ENCODE results near the gene ATP6V1F.
A peak's percentile ranks its signal among the peaks of the same experiment; 100 is the strongest.

Gene ATP6V1F

DNA sequence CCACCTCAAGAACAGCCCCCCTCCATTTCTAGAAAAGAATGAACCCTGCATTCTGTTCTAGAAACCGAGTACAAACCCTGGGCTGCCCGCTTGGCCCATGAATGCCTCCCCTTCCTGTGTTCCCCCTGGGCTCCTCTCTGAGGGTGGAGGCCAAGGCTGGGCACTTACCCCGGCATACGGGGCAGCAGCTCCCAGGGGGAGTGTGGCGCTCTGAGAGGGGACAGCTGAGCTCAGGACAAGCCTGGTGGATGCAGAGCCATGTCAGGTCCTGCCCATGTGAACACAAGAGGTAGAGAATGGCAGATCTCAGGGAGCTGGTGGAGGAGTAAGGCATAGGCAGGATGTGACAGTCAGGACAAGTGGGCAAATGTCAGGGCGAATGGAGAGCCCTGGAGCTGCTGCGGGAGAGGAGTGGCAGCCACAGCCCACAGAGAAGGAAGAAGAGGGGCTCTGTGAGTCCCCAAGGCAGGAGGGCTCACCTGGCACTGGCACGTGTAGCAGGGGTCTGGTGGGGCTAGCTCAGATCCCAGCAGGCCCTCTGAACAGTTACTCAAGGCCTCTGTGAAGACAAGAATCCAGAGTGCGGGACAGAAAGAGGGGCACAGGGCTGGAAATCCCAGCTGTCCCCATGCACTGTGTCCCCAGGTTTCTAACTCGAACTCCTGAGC is 18.9 kb downstream of the ATP6V1F start:
- H3K36me3 ChIP-seq, result no peaks in the 10 kb centered on the region
- DNase-seq, result peak; percentile 5
- H3K4me3 ChIP-seq (ENCODE audit: low read depth, low read length), result no peak overlapping the region
- H3K9me3 ChIP-seq, result no peaks in the 10 kb centered on the region
- TF ChIP-seq, protein P1, sequence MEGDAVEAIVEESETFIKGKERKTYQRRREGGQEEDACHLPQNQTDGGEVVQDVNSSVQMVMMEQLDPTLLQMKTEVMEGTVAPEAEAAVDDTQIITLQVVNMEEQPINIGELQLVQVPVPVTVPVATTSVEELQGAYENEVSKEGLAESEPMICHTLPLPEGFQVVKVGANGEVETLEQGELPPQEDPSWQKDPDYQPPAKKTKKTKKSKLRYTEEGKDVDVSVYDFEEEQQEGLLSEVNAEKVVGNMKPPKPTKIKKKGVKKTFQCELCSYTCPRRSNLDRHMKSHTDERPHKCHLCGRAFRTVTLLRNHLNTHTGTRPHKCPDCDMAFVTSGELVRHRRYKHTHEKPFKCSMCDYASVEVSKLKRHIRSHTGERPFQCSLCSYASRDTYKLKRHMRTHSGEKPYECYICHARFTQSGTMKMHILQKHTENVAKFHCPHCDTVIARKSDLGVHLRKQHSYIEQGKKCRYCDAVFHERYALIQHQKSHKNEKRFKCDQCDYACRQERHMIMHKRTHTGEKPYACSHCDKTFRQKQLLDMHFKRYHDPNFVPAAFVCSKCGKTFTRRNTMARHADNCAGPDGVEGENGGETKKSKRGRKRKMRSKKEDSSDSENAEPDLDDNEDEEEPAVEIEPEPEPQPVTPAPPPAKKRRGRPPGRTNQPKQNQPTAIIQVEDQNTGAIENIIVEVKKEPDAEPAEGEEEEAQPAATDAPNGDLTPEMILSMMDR (IDR thresholded peaks at IDR 0.05; ENCODE audit: low read depth, low read length), result no peak
- no peaks in the 10 kb centered on the region for H3K27me3 ChIP-seq
- H3K4me1 ChIP-seq, result 0 out of 2 replicates have a peak, but pooled peaks cover 5% of the 10 kb centered on the region

DNA sequence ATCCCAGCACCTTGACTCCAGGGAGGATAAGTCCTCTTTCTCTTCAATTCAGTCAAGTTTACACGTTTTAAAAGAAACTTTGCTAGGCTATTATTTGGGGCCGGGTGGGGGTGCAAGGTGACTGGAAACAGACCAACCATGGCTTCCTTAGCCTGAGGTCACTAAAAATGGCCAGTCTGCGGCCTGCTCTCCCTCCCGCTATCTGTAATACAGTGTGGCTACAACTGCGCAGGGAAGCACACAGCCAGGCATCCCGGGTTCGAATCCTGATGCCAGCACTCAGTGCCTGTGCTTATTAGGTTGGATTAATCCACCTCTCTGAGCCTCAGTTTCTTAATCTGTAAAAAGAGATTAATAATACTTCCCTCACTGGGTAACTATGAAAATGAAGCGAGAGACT is 19.5 kb downstream of the ATP6V1F start:
- H3K4me1 ChIP-seq, result 0 out of 2 replicates have a peak, but pooled peaks cover 5% of the 10 kb centered on the region
- no peaks in the 10 kb centered on the region for H3K36me3 ChIP-seq
- TF ChIP-seq, protein P1 (IDR thresholded peaks at IDR 0.05; ENCODE audit: low read depth, low read length), result no peak
- H3K9me3 ChIP-seq, result no peaks in the 10 kb centered on the region
- no peak for DNase-seq
- H3K4me3 ChIP-seq (ENCODE audit: low read depth, low read length), result no peak overlapping the region
- H3K27me3 ChIP-seq, result no peaks in the 10 kb centered on the region

DNA sequence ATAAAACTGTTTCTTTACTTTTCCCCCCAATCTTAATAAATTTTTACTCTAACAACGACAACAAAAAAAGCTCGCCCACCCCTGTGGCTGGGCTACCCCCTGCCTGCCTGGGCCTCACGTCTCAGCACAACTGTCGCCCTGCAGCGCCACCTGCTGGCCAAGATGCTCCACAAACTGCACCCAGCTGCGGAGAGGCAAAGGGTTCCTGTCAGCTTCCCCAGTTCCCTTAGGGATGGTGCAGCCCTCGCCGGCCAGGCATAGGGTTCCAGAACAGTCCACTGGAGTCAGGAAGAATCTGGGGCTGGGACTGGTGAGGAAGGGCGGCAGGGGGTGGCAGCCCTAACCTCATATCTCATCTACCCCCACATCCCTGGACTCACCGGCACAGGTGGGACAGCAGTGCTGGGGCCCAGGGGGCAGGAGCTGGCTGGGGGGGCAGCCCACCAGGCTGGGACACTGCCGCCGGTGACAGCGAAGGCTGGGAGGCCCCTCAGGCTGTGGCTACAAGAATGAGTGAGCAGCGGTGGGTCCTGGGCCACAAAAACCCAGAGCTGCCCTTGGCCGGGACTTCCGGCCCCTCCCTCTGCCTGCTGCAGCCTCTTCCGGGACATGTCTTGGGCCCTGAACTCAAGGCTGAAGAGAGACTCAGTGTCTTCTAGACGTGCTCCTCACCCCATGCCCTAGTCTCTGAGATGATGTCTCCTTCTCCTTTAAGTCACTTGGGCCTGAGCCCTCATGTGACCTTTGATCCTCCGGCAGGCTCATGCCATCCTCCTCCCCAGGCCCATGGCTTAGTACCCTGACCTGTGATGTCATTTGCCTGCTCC is 21.2 kb downstream of the ATP6V1F start:
- no peaks in the 10 kb centered on the region for H3K9me3 ChIP-seq
- no peaks in the 10 kb centered on the region for H3K27me3 ChIP-seq
- TF ChIP-seq, protein P1 (IDR thresholded peaks at IDR 0.05; ENCODE audit: low read depth, low read length), result peak; percentile 95
- H3K4me1 ChIP-seq, result 0 out of 2 replicates have a peak, but pooled peaks cover 5% of the 10 kb centered on the region
- no peak overlapping the region for H3K4me3 ChIP-seq (ENCODE audit: low read depth, low read length)
- peak; percentile 89 for DNase-seq
- H3K36me3 ChIP-seq, result no peaks in the 10 kb centered on the region

DNA sequence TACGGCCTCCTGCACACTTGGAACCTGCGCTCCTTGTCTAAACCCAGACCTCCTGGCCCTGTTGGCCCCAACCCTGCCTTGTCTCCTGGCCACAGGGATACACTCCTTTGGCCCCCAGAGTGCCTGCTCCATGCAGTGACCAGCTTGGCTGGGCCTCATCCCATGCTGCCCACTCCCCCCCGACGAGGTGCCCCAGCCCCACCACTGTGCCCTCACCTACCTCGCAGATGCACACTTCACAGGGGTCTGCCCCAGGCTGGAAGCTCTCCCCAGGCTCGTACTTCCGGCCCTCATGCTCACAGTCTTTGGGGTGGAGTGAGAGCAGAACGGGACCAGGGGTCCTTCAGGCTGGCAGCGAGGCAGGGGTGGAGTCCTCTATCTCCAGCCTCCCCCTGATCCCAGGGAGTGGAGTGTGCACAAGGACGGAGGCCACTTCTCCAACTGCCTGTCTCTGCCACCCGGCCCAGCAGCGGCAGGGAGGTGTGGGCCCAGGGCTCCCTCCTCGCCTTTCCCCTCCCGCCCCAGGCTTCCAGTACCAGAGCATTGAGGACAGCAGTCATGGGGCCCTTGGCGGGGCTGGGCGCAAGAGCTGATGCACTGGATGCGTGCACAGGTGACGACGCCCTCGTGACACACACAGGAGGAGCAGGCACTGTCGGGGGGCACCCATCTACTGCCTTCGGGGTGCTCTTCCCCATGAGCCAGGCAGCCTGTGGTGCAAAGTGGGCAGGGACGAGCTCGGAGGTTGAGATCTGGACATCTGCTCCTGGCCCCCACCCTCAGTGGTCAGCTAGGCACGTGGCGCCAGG is 22.1 kb downstream of the ATP6V1F start:
- Histone ChIP-seq H3K4me1 (0 out of 2 replicates have a peak, but pooled peaks cover 4% of the 10 kb centered on the region), H3K9me3 (no peaks in the 10 kb centered on the region), H3K27me3 (no peaks in the 10 kb centered on the region), H3K4me3 (ENCODE audit: low read depth, low read length) (no peak overlapping the region), H3K36me3 (no peaks in the 10 kb centered on the region)
- TF ChIP-seq, protein P1 (IDR thresholded peaks at IDR 0.05; ENCODE audit: low read depth, low read length), result no peak
- DNase-seq, result peak; percentile 17

DNA sequence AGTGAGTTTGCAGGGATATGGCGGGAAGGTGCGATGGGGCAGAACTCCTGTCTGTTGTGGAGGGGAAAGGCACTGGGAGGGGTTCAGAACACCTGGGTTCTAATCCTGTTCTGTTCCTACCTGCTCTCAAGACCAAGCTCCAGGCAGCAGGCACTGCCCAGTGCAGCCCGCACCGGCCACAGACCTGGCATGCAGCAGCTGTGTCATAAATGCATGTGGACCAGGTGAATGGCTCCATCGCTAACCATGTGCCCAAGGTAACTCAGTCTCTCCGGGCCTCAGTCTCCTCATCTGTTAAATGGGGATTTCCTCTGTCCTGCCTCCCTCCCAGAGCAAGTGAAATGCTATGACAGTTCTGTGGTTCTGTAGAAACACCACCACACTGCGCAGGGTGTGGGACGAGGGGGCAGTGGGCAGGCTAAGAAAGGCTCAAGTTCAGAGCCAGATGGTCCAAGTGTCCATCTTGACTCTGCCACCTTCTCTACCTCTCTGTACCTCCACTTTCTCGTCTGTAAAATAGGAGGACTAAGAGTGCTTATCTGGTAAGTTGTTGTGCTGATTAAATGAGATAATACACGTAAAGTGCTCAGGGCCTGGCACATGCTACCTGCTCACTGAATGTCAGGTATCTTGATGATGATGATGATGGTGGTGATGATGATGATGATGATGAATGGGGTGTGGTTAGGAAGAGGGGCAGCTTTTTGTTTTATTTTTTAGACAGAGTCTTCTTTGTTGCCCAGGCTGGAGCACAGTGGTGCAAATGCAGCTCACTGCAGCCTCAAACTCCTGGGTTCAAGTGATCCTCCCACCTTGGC is 22.9 kb downstream of the ATP6V1F start:
- no peaks in the 10 kb centered on the region for H3K36me3 ChIP-seq
- H3K4me3 ChIP-seq (ENCODE audit: low read depth, low read length), result no peak overlapping the region
- DNase-seq, result no peak
- H3K4me1 ChIP-seq, result no peaks in the 10 kb centered on the region
- no peaks in the 10 kb centered on the region for H3K27me3 ChIP-seq
- H3K9me3 ChIP-seq, result no peaks in the 10 kb centered on the region
- TF ChIP-seq, protein P1 (IDR thresholded peaks at IDR 0.05; ENCODE audit: low read depth, low read length), result no peak
